ENCODE data around the gene GTPBP4. TPM values are rescaled to one million over a fixed set of nuclear protein-coding genes. Genes with fewer than 3 reads are reported as not detected.
A peak's percentile ranks its signal among the peaks of the same experiment; 100 is the strongest.

The GTPBP4 gene
- total RNA-seq, 1 experiment from 2014 or later: 111 TPM

- no peaks in the 10 kb centered on the region for H4K20me1 ChIP-seq (ENCODE audit: insufficient read depth)
- POLR2A ChIA-PET: no interaction called here
- DNase-seq (ENCODE audit: low read depth, low spot score) (no peak), ATAC-seq (no peak)
- H3K79me2 ChIP-seq (ENCODE audit: insufficient read depth, low read length): peaks cover 86% of the 10 kb centered on the region
- H3K27ac ChIP-seq (ENCODE audit: low read depth, low read length): no peak overlapping the region
- no TSS peak for BruUV-seq (replicated peaks)
- no peaks in the 10 kb centered on the region; a peak in 1 of 4 replicates for H3K36me3 ChIP-seq (ENCODE audit: control insufficient read depth in 1 of 2, insufficient read depth in 2 of 2, low read length in 2 of 2)
- no peaks in the 10 kb centered on the region for H3K9me2 ChIP-seq (ENCODE audit: insufficient read depth)
- no peaks in the 10 kb centered on the region for H3K9me3 ChIP-seq (ENCODE audit: control insufficient read depth in 1 of 2, insufficient read depth in 1 of 2, low read depth in 1 of 2, low read length in 2 of 2)
- H3K4me3 ChIP-seq (replicated peaks in 1 of 2; ENCODE audit: low read depth in 1 of 2, low read length in 2 of 2): peak overlapping the region in 1 of 2 experiments; percentile 91; a peak in 1 of 4 replicates
- H3K4me2 ChIP-seq (ENCODE audit: low read length): peak overlapping the region; percentile 82
- CTCF ChIA-PET: no interaction called here
- no peak overlapping the region for H2AFZ ChIP-seq (ENCODE audit: low read depth, low read length, poor library complexity, severe bottlenecking)
- intact Hi-C loops (cut with micrococcal nuclease): loop anchor here (10.0 kb wide), 1 partner anchor 123 kb away; the partner anchor contains the start of gene LARP4B
- RAD21 ChIA-PET (ENCODE audit: low non-redundant PET in 1 of 2, low total read pairs in 2 of 2, uncharacterized antibody in 2 of 2, unreplicated experiment in 2 of 2): no interaction called here
- TF ChIP-seq YY1 (IDR thresholded peaks at IDR 0.05; ENCODE audit: extremely low read depth, insufficient replicate concordance, low read depth, low read length): no peak
- TF ChIP-seq SP1 (IDR thresholded peaks at IDR 0.05; ENCODE audit: low read depth): no peak
- TF ChIP-seq SIN3A (IDR thresholded peaks at IDR 0.05; ENCODE audit: low read depth): no peak
- no peak for TF ChIP-seq ATF3 (IDR thresholded peaks at IDR 0.05)
- TF ChIP-seq MAX (IDR thresholded peaks at IDR 0.05): no peak
- TF ChIP-seq CBX3 (IDR thresholded peaks at IDR 0.05; ENCODE audit: low read depth): no peak
- H3K9ac ChIP-seq (ENCODE audit: low read length): peak overlapping the region; percentile 94; the same call in 1 of the 2 replicates
- no peaks in the 10 kb centered on the region for H3K27me3 ChIP-seq (ENCODE audit: insufficient read depth, low read length)
- peaks cover 12 to 16% of the 10 kb centered on the region in 2 experiments; a peak in 3 of 4 replicates for H3K4me1 ChIP-seq (ENCODE audit: control insufficient read depth in 1 of 2, insufficient read depth in 2 of 2, low read length in 2 of 2)
These were observed 69.8 kb downstream of the GTPBP4 start for GRCh38 chr10:1058017-1058416.

GRCh38 chr10:1059902-1060301 lies 71.7 kb downstream of the GTPBP4 start:
- no peak overlapping the region for H2AFZ ChIP-seq (ENCODE audit: low read depth, low read length, poor library complexity, severe bottlenecking)
- no peak overlapping the region for H3K4me3 ChIP-seq (replicated peaks in 1 of 2; ENCODE audit: low read depth in 1 of 2, low read length in 2 of 2)
- H3K27me3 ChIP-seq (ENCODE audit: insufficient read depth, low read length): no peaks in the 10 kb centered on the region
- ATAC-seq (no peak), DNase-seq (ENCODE audit: low read depth, low spot score) (no peak)
- no peaks in the 10 kb centered on the region for H4K20me1 ChIP-seq (ENCODE audit: insufficient read depth)
- no peak overlapping the region for H3K4me2 ChIP-seq (ENCODE audit: low read length)
- H3K36me3 ChIP-seq (ENCODE audit: control insufficient read depth in 1 of 2, insufficient read depth in 2 of 2, low read length in 2 of 2): no peaks in the 10 kb centered on the region
- ChIA-PET POLR2A (no interaction called here), CTCF (no interaction called here), RAD21 (ENCODE audit: low non-redundant PET in 1 of 2, low total read pairs in 2 of 2, uncharacterized antibody in 2 of 2, unreplicated experiment in 2 of 2) (no interaction called here)
- no TSS peak for BruUV-seq (replicated peaks)
- no peaks in the 10 kb centered on the region for H3K9me2 ChIP-seq (ENCODE audit: insufficient read depth)
- H3K9me3 ChIP-seq (ENCODE audit: control insufficient read depth in 1 of 2, insufficient read depth in 1 of 2, low read depth in 1 of 2, low read length in 2 of 2): no peaks in the 10 kb centered on the region
- H3K27ac ChIP-seq (ENCODE audit: low read depth, low read length): no peak overlapping the region
- TF ChIP-seq SRF (IDR thresholded peaks at IDR 0.05; ENCODE audit: low read depth): no peak
- TF ChIP-seq CBX3 (IDR thresholded peaks at IDR 0.05; ENCODE audit: low read depth): no peak
- TF ChIP-seq ZBTB33 (IDR thresholded peaks at IDR 0.05; ENCODE audit: extremely low read depth, insufficient replicate concordance, low read length): no peak
- TF ChIP-seq ZNF274 (IDR thresholded peaks at IDR 0.05; ENCODE audit: low read depth, low read length): no peak
- TF ChIP-seq FOSL1 (IDR thresholded peaks at IDR 0.05; ENCODE audit: low read depth): no peak
- no peak for TF ChIP-seq ELF1 (IDR thresholded peaks at IDR 0.05; ENCODE audit: borderline replicate concordance, low read depth)
- TF ChIP-seq MAX (IDR thresholded peaks at IDR 0.05): no peak
- TF ChIP-seq CEBPB (IDR thresholded peaks at IDR 0.05; ENCODE audit: low read depth): no peak
- TF ChIP-seq EZH2phosphoT487 (IDR thresholded peaks at IDR 0.05; ENCODE audit: borderline replicate concordance): no peak
- no peak for TF ChIP-seq POLR2A (IDR thresholded peaks at IDR 0.05; ENCODE audit: borderline replicate concordance, extremely low read depth, insufficient read depth, insufficient read length)
- no peak for TF ChIP-seq EZH2 (IDR thresholded peaks at IDR 0.05)
- H3K9ac ChIP-seq (ENCODE audit: low read length): no peak overlapping the region
- intact Hi-C loops (cut with micrococcal nuclease): loop anchor here (10.0 kb wide), 1 partner anchor 125 kb away; the partner anchor contains the start of gene LARP4B
- H3K79me2 ChIP-seq (ENCODE audit: insufficient read depth, low read length): peaks cover 67% of the 10 kb centered on the region
- peaks cover 11 to 13% of the 10 kb centered on the region in 2 experiments; a peak in 3 of 4 replicates for H3K4me1 ChIP-seq (ENCODE audit: control insufficient read depth in 1 of 2, insufficient read depth in 2 of 2, low read length in 2 of 2)
